ENCODE measurements around the gene WDR26. TPM values are rescaled to one million over a fixed set of nuclear protein-coding genes. Genes with fewer than 3 reads are reported as not detected.

The WDR26 gene
- total RNA-seq, 1 experiment from 2014 or later = 81.4 TPM

DNA sequence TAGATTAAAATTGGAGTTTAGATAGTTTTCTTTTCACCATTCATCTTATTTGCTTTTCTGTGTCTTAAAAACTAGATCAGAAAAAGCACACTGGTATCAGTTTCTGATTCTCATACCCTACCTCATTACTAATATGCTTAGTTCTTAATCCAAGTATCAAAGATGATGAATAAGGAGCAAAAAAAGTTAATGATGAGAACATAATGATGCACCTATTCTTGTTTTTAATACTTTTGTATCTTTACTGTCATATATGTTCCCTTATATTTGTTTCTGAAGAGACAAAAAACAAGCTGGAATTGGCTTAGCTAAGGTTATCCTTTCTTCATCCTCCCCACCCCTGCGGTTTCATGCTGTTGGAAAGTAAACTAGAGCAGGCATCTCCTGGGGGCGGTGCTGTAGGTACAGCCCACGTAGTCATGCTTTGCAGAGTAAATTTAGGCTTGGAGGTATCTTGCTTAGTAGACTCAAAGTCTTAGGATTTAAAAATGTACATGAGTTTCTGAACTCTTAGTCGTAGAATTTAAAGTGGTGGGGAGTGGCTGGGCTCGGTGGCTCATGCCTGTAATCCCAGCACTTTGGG lies 61.5 kb downstream of the WDR26 start:
- H3K14ac ChIP-seq (ENCODE audit: insufficient read depth, low read length) = no peak overlapping the region
- no CpG with 5 or more reads among the region's 5 CpGs for WGBS (ENCODE audit: extremely low coverage, insufficient read length, low lambda C conversion rate)

More for the DNA sequence above, 61.5 kb downstream of the WDR26 start:
- Histone ChIP-seq H3K27ac (ENCODE audit: insufficient read length, low read depth, low read length) (no peak overlapping the region), H3K56ac (ENCODE audit: insufficient read length, low read depth, low read length) (no peak overlapping the region), H4K20me1 (ENCODE audit: control insufficient read depth, insufficient read depth, insufficient read length) (no peaks in the 10 kb centered on the region), H4K5ac (ENCODE audit: insufficient read length, low read depth, low read length) (no peak overlapping the region), H4K91ac (ENCODE audit: insufficient read length, low read depth, low read length) (no peak overlapping the region), H3K4me2 (ENCODE audit: insufficient read depth, insufficient read length, low read length) (no peak overlapping the region), H3T11ph (ENCODE audit: low read length) (no peak overlapping the region), H3K9ac (ENCODE audit: extremely low read depth, insufficient read length, low read length) (no peak overlapping the region), H3K79me2 (ENCODE audit: insufficient read depth, low read length) (no peaks in the 10 kb centered on the region; the same call in 1 of the 2 replicates), H2BK20ac (ENCODE audit: low read depth, low read length, poor library complexity, severe bottlenecking) (no peak overlapping the region), H3K18ac (ENCODE audit: insufficient read length, low read depth, low read length) (no peak overlapping the region), H2BK120ac (ENCODE audit: low read depth, low read length, poor library complexity, severe bottlenecking) (no peak overlapping the region), H4K8ac (replicated peaks; ENCODE audit: insufficient read length, low read depth, low read length) (no peak overlapping the region), H2BK5ac (ENCODE audit: insufficient read length, low read length) (no peak overlapping the region), H3K9me3 (ENCODE audit: control insufficient read depth, low read depth, low read length) (no peaks in the 10 kb centered on the region), H2AK5ac (ENCODE audit: insufficient read length, low read length) (no peak overlapping the region), H2BK15ac (ENCODE audit: low read depth, low read length) (no peak overlapping the region), H3K79me1 (ENCODE audit: insufficient read depth, low read depth, low read length, poor library complexity, severe bottlenecking) (peaks cover 3% of the 10 kb centered on the region), H3K27me3 (ENCODE audit: insufficient read depth, low read length) (no peaks in the 10 kb centered on the region), H2BK12ac (ENCODE audit: insufficient read length, low read depth, low read length) (no peak overlapping the region), H2AFZ (ENCODE audit: low read length) (no peak overlapping the region), H3K4me1 (ENCODE audit: insufficient read depth, low read length) (no peaks in the 10 kb centered on the region), H3K23me2 (ENCODE audit: insufficient read length, low read depth, low read length, poor library complexity, severe bottlenecking) (no peaks in the 10 kb centered on the region), H3K4ac (ENCODE audit: low read depth, low read length) (no peak overlapping the region), H3K23ac (ENCODE audit: insufficient read length, low read depth, low read length) (no peak overlapping the region)
- Mint-ChIP-seq H3K4me3 (no peak overlapping the region), H3K27ac (peak overlapping the region in 1 of 3 experiments; percentile 44; a peak in 1 of 7 replicates), H3K27me3 (ENCODE audit: low read depth) (no peaks in the 10 kb centered on the region), H3K4me1 (peaks cover 5 to 9% of the 10 kb centered on the region in 2 experiments; a peak in 2 of 4 replicates), H3K9me3 (no peaks in the 10 kb centered on the region), H3K36me3 (ENCODE audit: insufficient read depth in 1 of 3, low read depth in 3 of 3) (peaks cover 44 to 93% (median 89%) of the 10 kb centered on the region in 3 experiments)
- no peak for TF ChIP-seq CTCF (conservative IDR thresholded peaks at IDR 0.05)
- no peak for DNase-seq

All from H9 (cell line).